Natural killer cell treated with Interleukin-12 subunit alpha and Interleukin-12 subunit beta and Interleukin-15 and Interleukin-18, amount 100 ng/mL, for 72 hours (primary cell): ENCODE results near the gene SERINC5. TPM values are rescaled to one million over a fixed set of nuclear protein-coding genes. Genes with fewer than 3 reads are reported as not detected.
"Not testable (repeated sequence)": the region's sequence is repeated elsewhere in the genome, so short reads cannot be mapped to it uniquely, and the experiment has no call there.

Experiments used
- ATAC-seq, 2 donors: fragments of 150-1000 bp; cut with Tn5 transposase in 1 of 2; sonication (Bioruptor Pico), chemical (Tn5 transposase) in 1 of 2; 2 replicates each; pipeline ENCODE4 v1.10.0; 2021
- DNase-seq: peaks from one replicate; pipeline ENCODE4 v3.0.0; 2022; ENCODE audit warnings: low spot score
- H3K27ac Mint-ChIP-seq, 2 donors: 1 replicate in 1 of 2; 2 replicates in 1 of 2; pipeline ENCODE4 v1.8.0; 2022; ENCODE audit warnings: mixed read lengths in 2 of 2, mild to moderate bottlenecking in 1 of 2, moderate library complexity in 1 of 2
- H3K27me3 Mint-ChIP-seq, 2 donors: 1 replicate in 1 of 2; 2 replicates in 1 of 2; pipeline ENCODE4 v1.8.0; 2022; ENCODE audit warnings: mixed read lengths in 2 of 2
- H3K36me3 Mint-ChIP-seq: one replicate; pipeline ENCODE4 v1.8.0; 2022; ENCODE audit warnings: mixed read lengths
- H3K4me1 Mint-ChIP-seq, 2 donors: 1 replicate in 1 of 2; 2 replicates in 1 of 2; pipeline ENCODE4 v1.8.0; 2022; ENCODE audit warnings: low read depth in 2 of 2, mixed read lengths in 2 of 2, mild to moderate bottlenecking in 1 of 2
- H3K4me3 Mint-ChIP-seq: one replicate; pipeline ENCODE4 v1.8.0; 2022; ENCODE audit warnings: mixed read lengths
- H3K9me3 Mint-ChIP-seq: 2 replicates; pipeline ENCODE4 v1.8.0; 2022; ENCODE audit warnings: mixed read lengths
- total RNA-seq, 2 donors: library from RNA; stranded (reverse); gene quantifications; one replicate each; pipeline ENCODE4 v1.2.3, GENCODE V29; 2022

SERINC5 gene
- total RNA-seq, 2 donors from 2014 or later = 6.4 to 7.4 TPM

GRCh38 chr5:80181618-80182211 is 74.1 kb downstream of the SERINC5 start:
- Mint-ChIP-seq H3K4me1 (peaks cover 15 to 33% of the 10 kb centered on the region in 2 donors), H3K27ac (no peak overlapping the region), H3K4me3 (no peak overlapping the region), H3K27me3 (no peaks in the 10 kb centered on the region), H3K36me3 (no peaks in the 10 kb centered on the region), H3K9me3 (no peaks in the 10 kb centered on the region)
- DNase-seq = no peak
- ATAC-seq = no peak

GRCh38 chr5:80177236-80177635 is 78.6 kb downstream of the SERINC5 start:
- H3K36me3 Mint-ChIP-seq = peaks cover 5% of the 10 kb centered on the region
- H3K4me3 Mint-ChIP-seq = no peak overlapping the region
- no peak overlapping the region for H3K27ac Mint-ChIP-seq
- peaks cover 10 to 22% of the 10 kb centered on the region in 2 donors for H3K4me1 Mint-ChIP-seq
- ATAC-seq = no peak
- H3K27me3 Mint-ChIP-seq = no peaks in the 10 kb centered on the region
- no peak for DNase-seq
- no peaks in the 10 kb centered on the region for H3K9me3 Mint-ChIP-seq

- H3K4me1 Mint-ChIP-seq = peaks cover 9 to 10% of the 10 kb centered on the region in 2 donors
- peaks cover 5% of the 10 kb centered on the region for H3K36me3 Mint-ChIP-seq
- no peaks in the 10 kb centered on the region for H3K27me3 Mint-ChIP-seq
- no peak overlapping the region for H3K4me3 Mint-ChIP-seq
- H3K27ac Mint-ChIP-seq = no peak overlapping the region
- ATAC-seq (no peak), DNase-seq (no peak)
- H3K9me3 Mint-ChIP-seq = no peaks in the 10 kb centered on the region
These were observed 80.5 kb downstream of the SERINC5 start for GRCh38 chr5:80175337-80175736.

- H3K9me3 Mint-ChIP-seq = no peaks in the 10 kb centered on the region
- no peaks in the 10 kb centered on the region for H3K27me3 Mint-ChIP-seq
- no peak for DNase-seq
- ATAC-seq = no peak
- H3K4me3 Mint-ChIP-seq = no peak overlapping the region
- no peak overlapping the region for H3K27ac Mint-ChIP-seq
- peaks cover 5% of the 10 kb centered on the region for H3K36me3 Mint-ChIP-seq
- peaks cover 9 to 10% of the 10 kb centered on the region in 2 donors for H3K4me1 Mint-ChIP-seq
These were observed 81.1 kb downstream of the SERINC5 start for GRCh38 chr5:80174790-80175189.

- peaks cover 5% of the 10 kb centered on the region for H3K36me3 Mint-ChIP-seq
- H3K27ac Mint-ChIP-seq = no peak overlapping the region
- H3K9me3 Mint-ChIP-seq = no peaks in the 10 kb centered on the region
- DNase-seq = no peak
- ATAC-seq = no peak
- no peaks in the 10 kb centered on the region for H3K27me3 Mint-ChIP-seq
- H3K4me1 Mint-ChIP-seq = peaks cover 9 to 10% of the 10 kb centered on the region in 2 donors
- no peak overlapping the region for H3K4me3 Mint-ChIP-seq
These were observed 83.7 kb downstream of the SERINC5 start for GRCh38 chr5:80172067-80172695.

- Mint-ChIP-seq H3K36me3 (peaks cover 5% of the 10 kb centered on the region), H3K27ac (no peak overlapping the region), H3K9me3 (no peaks in the 10 kb centered on the region), H3K4me1 (peaks cover 9 to 10% of the 10 kb centered on the region in 2 donors), H3K27me3 (no peaks in the 10 kb centered on the region), H3K4me3 (no peak overlapping the region)
- DNase-seq = no peak
- ATAC-seq = no peak
These were observed 85.7 kb downstream of the SERINC5 start for GRCh38 chr5:80170117-80170535.

- Mint-ChIP-seq H3K36me3 (peaks cover 10% of the 10 kb centered on the region), H3K27ac (no peak overlapping the region), H3K4me3 (no peak overlapping the region), H3K27me3 (no peaks in the 10 kb centered on the region), H3K4me1 (peaks cover 4 to 5% of the 10 kb centered on the region in 2 donors), H3K9me3 (no peaks in the 10 kb centered on the region)
- no peak for DNase-seq
- ATAC-seq = no peak
These were observed 87.3 kb downstream of the SERINC5 start for GRCh38 chr5:80168388-80169028.

GRCh38 chr5:80165452-80165851 is 90.4 kb downstream of the SERINC5 start:
- no peak for DNase-seq
- no peak for ATAC-seq
- peaks cover 9% of the 10 kb centered on the region for H3K36me3 Mint-ChIP-seq

GRCh38 chr5:80161165-80161564 is 94.7 kb downstream of the SERINC5 start:
- ATAC-seq (no peak), DNase-seq (no peak)
- no peaks in the 10 kb centered on the region for H3K9me3 Mint-ChIP-seq
- no peaks in the 10 kb centered on the region for H3K4me1 Mint-ChIP-seq
- H3K4me3 Mint-ChIP-seq = no peak overlapping the region
- no peak overlapping the region for H3K27ac Mint-ChIP-seq
- no peaks in the 10 kb centered on the region for H3K27me3 Mint-ChIP-seq
- H3K36me3 Mint-ChIP-seq = peaks cover 9% of the 10 kb centered on the region

More at GRCh38 chr5:80165452-80165851, 90.4 kb downstream of the SERINC5 start:
- Mint-ChIP-seq H3K9me3 (no peaks in the 10 kb centered on the region), H3K4me3 (no peak overlapping the region), H3K27me3 (no peaks in the 10 kb centered on the region), H3K4me1 (no peaks in the 10 kb centered on the region), H3K27ac (no peak overlapping the region)

GRCh38 chr5:80160242-80160641 is 95.6 kb downstream of the SERINC5 start:
- no peak overlapping the region for H3K27ac Mint-ChIP-seq
- H3K9me3 Mint-ChIP-seq = no peaks in the 10 kb centered on the region
- no peak overlapping the region for H3K4me3 Mint-ChIP-seq
- peaks cover 9% of the 10 kb centered on the region for H3K36me3 Mint-ChIP-seq
- no peaks in the 10 kb centered on the region for H3K27me3 Mint-ChIP-seq
- ATAC-seq = no peak
- no peak for DNase-seq
- H3K4me1 Mint-ChIP-seq = no peaks in the 10 kb centered on the region

GRCh38 chr5:80159133-80159815 is 96.6 kb downstream of the SERINC5 start:
- no peaks in the 10 kb centered on the region for H3K4me1 Mint-ChIP-seq
- H3K9me3 Mint-ChIP-seq = no peaks in the 10 kb centered on the region
- peaks cover 9% of the 10 kb centered on the region for H3K36me3 Mint-ChIP-seq
- H3K27ac Mint-ChIP-seq = no peak overlapping the region
- DNase-seq (no peak), ATAC-seq (no peak)
- H3K27me3 Mint-ChIP-seq = no peaks in the 10 kb centered on the region
- H3K4me3 Mint-ChIP-seq = no peak overlapping the region

GRCh38 chr5:80156156-80156555 is 99.7 kb downstream of the SERINC5 start:
- Mint-ChIP-seq H3K9me3 (no peaks in the 10 kb centered on the region), H3K27ac (no peak overlapping the region), H3K36me3 (no peaks in the 10 kb centered on the region), H3K4me1 (no peaks in the 10 kb centered on the region), H3K27me3 (no peaks in the 10 kb centered on the region), H3K4me3 (no peak overlapping the region)
- ATAC-seq (no peak), DNase-seq (no peak)

GRCh38 chr5:80154749-80155148 is 101.1 kb downstream of the SERINC5 start:
- DNase-seq (no peak), ATAC-seq (no peak)
- no peak overlapping the region for H3K27ac Mint-ChIP-seq
- H3K4me3 Mint-ChIP-seq = no peak overlapping the region
- H3K9me3 Mint-ChIP-seq = no peaks in the 10 kb centered on the region
- H3K36me3 Mint-ChIP-seq = no peaks in the 10 kb centered on the region
- H3K27me3 Mint-ChIP-seq = no peaks in the 10 kb centered on the region
- H3K4me1 Mint-ChIP-seq = no peaks in the 10 kb centered on the region

GRCh38 chr5:80154289-80154688 is 101.6 kb downstream of the SERINC5 start:
- H3K4me3 Mint-ChIP-seq, H3K27me3 Mint-ChIP-seq, H3K36me3 Mint-ChIP-seq, H3K4me1 Mint-ChIP-seq, ATAC-seq, H3K9me3 Mint-ChIP-seq, H3K27ac Mint-ChIP-seq, DNase-seq: not testable (repeated sequence)
